Measurements from ENCODE around the gene OLFML2B. TPM values are rescaled to one million over a fixed set of nuclear protein-coding genes. Genes with fewer than 3 reads are reported as not detected.

OLFML2B gene
- polyA plus RNA-seq, 4 donors, result 0.54 to 11.4 (median 1.9) TPM

DNA sequence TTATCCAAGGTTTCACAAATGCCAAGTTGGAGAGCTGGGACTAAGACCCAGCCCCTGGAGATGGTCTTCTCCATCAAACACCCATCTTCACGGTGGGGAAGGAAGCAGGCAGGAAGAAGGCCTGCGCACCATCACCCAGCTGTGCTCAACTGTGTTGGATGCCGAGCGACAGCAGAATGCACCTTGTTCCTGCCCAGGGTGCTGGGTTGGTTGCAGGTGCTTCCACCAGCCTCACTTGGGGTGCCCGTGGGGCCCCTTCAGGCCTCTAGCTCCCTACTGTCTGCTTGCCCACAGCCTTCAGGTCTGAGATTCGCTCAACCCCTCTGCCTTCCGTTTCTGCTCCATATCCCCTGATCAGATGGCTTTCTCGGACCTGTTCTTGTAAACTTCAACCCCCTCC is 42.5 kb downstream of the OLFML2B start:
- H3K4me3 ChIP-seq (ENCODE audit: low read depth in 1 of 3, low read length in 3 of 3), result no peak overlapping the region
- no peaks in the 10 kb centered on the region for H3K9me3 ChIP-seq (ENCODE audit: control insufficient read depth in 2 of 2, insufficient read depth in 1 of 2, low read depth in 1 of 2, low read length in 1 of 2)
- DNase-seq (no peak), FAIRE-seq (no peak)
- H3K4me1 ChIP-seq (ENCODE audit: control insufficient read depth in 3 of 3, insufficient read depth in 2 of 3, low read depth in 1 of 3, low read length in 2 of 3), result no peaks in the 10 kb centered on the region
- no peak overlapping the region for H3K27ac ChIP-seq (ENCODE audit: low read depth in 1 of 3, low read length in 2 of 3)
- 79 to 91% (median 86%) methylated on average over 8 of the region's 8 CpGs for WGBS, 3 donors
- peaks cover 0 to 6% (median 0%) of the 10 kb centered on the region in 3 donors for H3K36me3 ChIP-seq (ENCODE audit: control insufficient read depth in 3 of 3, insufficient read depth in 2 of 3, low read depth in 1 of 3, low read length in 3 of 3)
- H3K27me3 ChIP-seq (ENCODE audit: control insufficient read depth in 3 of 3, insufficient read depth in 3 of 3, low read length in 3 of 3), result peaks cover 0 to 3% (median 0%) of the 10 kb centered on the region in 3 donors

GRCh38 chr1:161978011-161978790 is 45.5 kb downstream of the OLFML2B start:
- FAIRE-seq, result no peak
- 89 to 94% (median 90%) methylated on average over 30 to 31 of the region's 31 CpGs for WGBS, 3 donors
- H3K36me3 ChIP-seq (ENCODE audit: control insufficient read depth in 3 of 3, insufficient read depth in 2 of 3, low read depth in 1 of 3, low read length in 3 of 3), result no peaks in the 10 kb centered on the region

DNA sequence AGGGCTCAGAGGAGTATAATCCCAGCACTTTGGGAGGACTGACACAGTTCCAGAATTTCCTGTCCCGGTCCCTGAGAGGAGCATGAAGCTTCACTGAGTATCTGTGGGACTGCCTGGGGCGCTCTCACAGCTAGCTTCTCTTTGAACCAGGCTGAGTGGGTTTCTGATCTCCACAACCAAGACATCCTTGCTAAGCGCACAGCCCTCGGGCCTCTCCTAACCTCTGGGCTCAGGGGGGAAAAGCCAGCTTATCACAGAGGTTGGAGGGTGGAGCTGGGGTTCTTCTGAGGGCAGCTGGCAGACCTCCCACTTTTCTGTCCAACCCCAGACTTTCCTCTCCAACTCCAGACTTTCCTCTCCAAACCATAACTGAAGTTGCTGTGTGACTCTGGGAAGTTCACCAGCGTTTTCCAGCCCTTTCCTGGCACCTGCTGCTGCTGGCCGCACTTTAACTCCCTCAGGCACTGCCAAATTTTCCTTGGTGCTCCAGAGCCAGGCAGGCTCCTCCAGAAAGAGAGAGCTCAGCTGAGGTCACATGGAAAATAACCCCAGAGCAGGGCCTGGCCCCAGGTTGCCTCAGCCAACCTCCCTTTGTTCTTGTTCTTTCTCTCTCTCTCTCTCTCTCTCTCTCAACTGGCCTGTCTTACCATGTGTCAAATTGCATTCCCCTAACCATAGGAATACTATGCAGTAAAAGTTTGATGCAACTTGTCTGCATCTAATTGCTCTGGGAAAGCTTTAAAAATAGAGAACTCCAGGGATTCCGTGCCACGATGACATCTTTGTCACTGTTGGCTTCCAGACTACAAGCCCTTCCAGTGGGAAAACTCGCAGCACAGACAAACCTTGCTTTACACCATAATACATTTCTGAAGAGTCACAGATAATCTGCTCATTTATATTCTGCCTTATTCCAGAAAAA is 49.5 kb downstream of the OLFML2B start:
- WGBS, 3 donors, result 52 to 58% (median 56%) methylated on average over 9 of the region's 9 CpGs
- Histone ChIP-seq H3K4me1 (ENCODE audit: control insufficient read depth in 3 of 3, insufficient read depth in 2 of 3, low read depth in 1 of 3, low read length in 2 of 3) (no peaks in the 10 kb centered on the region), H3K36me3 (ENCODE audit: control insufficient read depth in 3 of 3, insufficient read depth in 2 of 3, low read depth in 1 of 3, low read length in 3 of 3) (no peaks in the 10 kb centered on the region), H3K4me3 (ENCODE audit: low read depth in 1 of 3, low read length in 3 of 3) (no peak overlapping the region), H3K27ac (ENCODE audit: low read depth in 1 of 3, low read length in 2 of 3) (no peak overlapping the region), H3K27me3 (ENCODE audit: control insufficient read depth in 3 of 3, insufficient read depth in 3 of 3, low read length in 3 of 3) (no peaks in the 10 kb centered on the region), H3K9me3 (ENCODE audit: control insufficient read depth in 2 of 2, insufficient read depth in 1 of 2, low read depth in 1 of 2, low read length in 1 of 2) (no peaks in the 10 kb centered on the region)
- no peak for FAIRE-seq
- no peak for DNase-seq

More at GRCh38 chr1:161978011-161978790, 45.5 kb downstream of the OLFML2B start:
- no peak overlapping the region for H3K27ac ChIP-seq (ENCODE audit: low read depth in 1 of 3, low read length in 2 of 3)
- no peaks in the 10 kb centered on the region for H3K27me3 ChIP-seq (ENCODE audit: control insufficient read depth in 3 of 3, insufficient read depth in 3 of 3, low read length in 3 of 3)
- no peak for DNase-seq
- no peak overlapping the region for H3K4me3 ChIP-seq (ENCODE audit: low read depth in 1 of 3, low read length in 3 of 3)
- H3K9me3 ChIP-seq (ENCODE audit: control insufficient read depth in 2 of 2, insufficient read depth in 1 of 2, low read depth in 1 of 2, low read length in 1 of 2), result no peaks in the 10 kb centered on the region
- no peaks in the 10 kb centered on the region for H3K4me1 ChIP-seq (ENCODE audit: control insufficient read depth in 3 of 3, insufficient read depth in 2 of 3, low read depth in 1 of 3, low read length in 2 of 3)

DNA sequence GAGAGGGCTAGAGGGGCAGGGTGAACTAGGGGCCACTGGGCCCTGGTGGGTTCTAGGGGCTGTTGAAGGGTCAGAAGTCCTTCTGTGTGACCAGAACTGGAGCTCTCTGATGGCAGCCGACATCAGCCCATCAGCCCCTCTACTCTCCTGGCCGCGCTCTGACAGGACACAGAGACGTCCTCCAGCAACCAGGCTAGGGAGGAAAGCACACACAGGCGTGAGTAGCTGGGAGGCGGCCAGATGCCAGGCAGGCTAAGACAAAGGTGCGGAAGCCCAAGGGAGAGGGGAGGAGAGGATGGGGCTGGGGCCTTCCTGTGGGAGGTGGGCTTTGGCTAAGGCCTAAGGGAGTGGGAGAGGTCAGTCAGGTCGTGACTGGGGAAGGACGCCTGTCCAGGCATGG is 50.8 kb downstream of the OLFML2B start:
- WGBS, 3 donors, result 79 to 85% (median 80%) methylated on average over 9 of the region's 9 CpGs
- no peaks in the 10 kb centered on the region for H3K27me3 ChIP-seq (ENCODE audit: control insufficient read depth in 3 of 3, insufficient read depth in 3 of 3, low read length in 3 of 3)
- no peak overlapping the region for H3K27ac ChIP-seq (ENCODE audit: low read depth in 1 of 3, low read length in 2 of 3)
- no peak overlapping the region for H3K4me3 ChIP-seq (ENCODE audit: low read depth in 1 of 3, low read length in 3 of 3)
- no peaks in the 10 kb centered on the region for H3K36me3 ChIP-seq (ENCODE audit: control insufficient read depth in 3 of 3, insufficient read depth in 2 of 3, low read depth in 1 of 3, low read length in 3 of 3)
- no peaks in the 10 kb centered on the region for H3K4me1 ChIP-seq (ENCODE audit: control insufficient read depth in 3 of 3, insufficient read depth in 2 of 3, low read depth in 1 of 3, low read length in 2 of 3)
- no peaks in the 10 kb centered on the region for H3K9me3 ChIP-seq (ENCODE audit: control insufficient read depth in 2 of 2, insufficient read depth in 1 of 2, low read depth in 1 of 2, low read length in 1 of 2)
- FAIRE-seq (no peak), DNase-seq (no peak)

DNA sequence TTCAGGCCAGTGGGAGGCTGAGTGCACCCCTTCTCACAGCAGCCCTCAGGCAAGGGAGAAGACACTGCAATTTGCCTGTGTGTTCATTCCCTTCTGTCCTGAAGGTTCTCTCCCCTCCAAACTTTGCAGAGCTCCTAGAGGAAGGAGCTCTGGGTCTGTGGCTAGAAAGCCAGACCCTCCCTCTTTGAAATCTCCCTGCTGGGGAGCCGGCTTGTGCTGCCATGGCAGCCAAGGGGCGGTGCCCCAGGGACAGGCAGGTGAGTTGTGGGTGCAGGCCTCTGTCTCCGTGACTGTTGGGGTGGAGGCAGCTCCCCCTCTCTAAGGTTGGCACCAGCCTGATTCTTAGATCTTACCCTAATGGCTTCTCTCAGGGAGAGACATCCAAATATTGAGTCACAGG is 53.0 kb downstream of the OLFML2B start:
- no peak for DNase-seq
- H3K4me1 ChIP-seq (ENCODE audit: control insufficient read depth in 3 of 3, insufficient read depth in 2 of 3, low read depth in 1 of 3, low read length in 2 of 3), result no peaks in the 10 kb centered on the region
- H3K9me3 ChIP-seq (ENCODE audit: control insufficient read depth in 2 of 2, insufficient read depth in 1 of 2, low read depth in 1 of 2, low read length in 1 of 2), result no peaks in the 10 kb centered on the region
- 49 to 60% (median 52%) methylated on average over 3 of the region's 3 CpGs for WGBS, 3 donors
- peaks cover 0 to 3% (median 0%) of the 10 kb centered on the region in 3 donors for H3K36me3 ChIP-seq (ENCODE audit: control insufficient read depth in 3 of 3, insufficient read depth in 2 of 3, low read depth in 1 of 3, low read length in 3 of 3)
- no peaks in the 10 kb centered on the region for H3K27me3 ChIP-seq (ENCODE audit: control insufficient read depth in 3 of 3, insufficient read depth in 3 of 3, low read length in 3 of 3)
- no peak overlapping the region for H3K27ac ChIP-seq (ENCODE audit: low read depth in 1 of 3, low read length in 2 of 3)
- no peak overlapping the region for H3K4me3 ChIP-seq (ENCODE audit: low read depth in 1 of 3, low read length in 3 of 3)
- FAIRE-seq, result no peak

DNA sequence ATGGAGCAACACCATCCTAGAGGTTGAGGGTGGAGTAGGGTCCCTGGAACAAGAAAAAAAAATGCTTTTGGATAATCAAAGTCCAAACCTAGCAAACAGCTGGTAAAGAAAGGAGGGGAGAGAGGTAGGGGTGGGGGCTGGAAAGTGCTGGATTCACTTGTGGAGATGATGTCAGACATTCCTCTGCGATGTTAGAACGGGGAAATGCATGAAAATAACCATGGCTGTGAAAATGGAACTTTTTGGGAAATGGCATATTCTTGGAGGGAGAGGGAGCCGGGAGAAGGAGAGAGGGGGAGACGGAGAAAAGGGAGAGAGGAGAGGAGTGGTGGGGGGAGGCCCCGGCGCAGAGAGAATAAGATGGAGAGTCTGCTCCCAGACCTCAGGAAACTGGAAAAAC is 53.6 kb downstream of the OLFML2B start:
- Histone ChIP-seq H3K4me3 (ENCODE audit: low read depth in 1 of 3, low read length in 3 of 3) (no peak overlapping the region), H3K27me3 (ENCODE audit: control insufficient read depth in 3 of 3, insufficient read depth in 3 of 3, low read length in 3 of 3) (no peaks in the 10 kb centered on the region), H3K27ac (ENCODE audit: low read depth in 1 of 3, low read length in 2 of 3) (no peak overlapping the region), H3K36me3 (ENCODE audit: control insufficient read depth in 3 of 3, insufficient read depth in 2 of 3, low read depth in 1 of 3, low read length in 3 of 3) (peaks cover 0 to 3% (median 0%) of the 10 kb centered on the region in 3 donors), H3K4me1 (ENCODE audit: control insufficient read depth in 3 of 3, insufficient read depth in 2 of 3, low read depth in 1 of 3, low read length in 2 of 3) (no peaks in the 10 kb centered on the region), H3K9me3 (ENCODE audit: control insufficient read depth in 2 of 2, insufficient read depth in 1 of 2, low read depth in 1 of 2, low read length in 1 of 2) (no peaks in the 10 kb centered on the region)
- DNase-seq (no peak), FAIRE-seq (no peak)
- WGBS, 3 donors, result 70 to 93% (median 91%) methylated on average over 6 of the region's 6 CpGs

DNA sequence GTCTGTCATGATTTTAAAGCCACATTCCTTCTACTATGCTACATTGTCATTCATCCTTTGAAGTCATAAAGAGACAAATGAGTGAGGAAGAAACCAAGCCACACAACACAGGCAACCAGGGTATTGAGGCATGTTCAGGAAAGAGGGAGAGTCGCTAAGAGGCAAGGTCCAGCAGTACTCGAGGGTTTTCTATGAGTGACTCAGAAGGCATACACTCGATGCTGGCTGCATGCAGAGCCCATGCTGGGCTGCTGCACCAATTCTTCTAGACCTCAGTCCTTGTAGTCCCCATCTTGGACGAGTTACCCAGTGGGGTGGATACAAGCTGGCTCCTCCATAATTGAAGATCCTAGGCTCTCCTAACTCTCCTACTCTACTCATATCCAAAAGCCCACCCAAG is 57.6 kb downstream of the OLFML2B start:
- H3K27ac ChIP-seq (ENCODE audit: low read depth in 1 of 3, low read length in 2 of 3), result no peak overlapping the region
- 77 to 92% (median 89%) methylated on average over 4 of the region's 4 CpGs for WGBS, 3 donors
- no peaks in the 10 kb centered on the region for H3K27me3 ChIP-seq (ENCODE audit: control insufficient read depth in 3 of 3, insufficient read depth in 3 of 3, low read length in 3 of 3)
- FAIRE-seq (no peak), DNase-seq (no peak)
- peaks cover 0 to 4% (median 0%) of the 10 kb centered on the region in 3 donors for H3K36me3 ChIP-seq (ENCODE audit: control insufficient read depth in 3 of 3, insufficient read depth in 2 of 3, low read depth in 1 of 3, low read length in 3 of 3)
- H3K4me3 ChIP-seq (ENCODE audit: low read depth in 1 of 3, low read length in 3 of 3), result no peak overlapping the region
- H3K9me3 ChIP-seq (ENCODE audit: control insufficient read depth in 2 of 2, insufficient read depth in 1 of 2, low read depth in 1 of 2, low read length in 1 of 2), result no peaks in the 10 kb centered on the region
- no peaks in the 10 kb centered on the region for H3K4me1 ChIP-seq (ENCODE audit: control insufficient read depth in 3 of 3, insufficient read depth in 2 of 3, low read depth in 1 of 3, low read length in 2 of 3)

DNA sequence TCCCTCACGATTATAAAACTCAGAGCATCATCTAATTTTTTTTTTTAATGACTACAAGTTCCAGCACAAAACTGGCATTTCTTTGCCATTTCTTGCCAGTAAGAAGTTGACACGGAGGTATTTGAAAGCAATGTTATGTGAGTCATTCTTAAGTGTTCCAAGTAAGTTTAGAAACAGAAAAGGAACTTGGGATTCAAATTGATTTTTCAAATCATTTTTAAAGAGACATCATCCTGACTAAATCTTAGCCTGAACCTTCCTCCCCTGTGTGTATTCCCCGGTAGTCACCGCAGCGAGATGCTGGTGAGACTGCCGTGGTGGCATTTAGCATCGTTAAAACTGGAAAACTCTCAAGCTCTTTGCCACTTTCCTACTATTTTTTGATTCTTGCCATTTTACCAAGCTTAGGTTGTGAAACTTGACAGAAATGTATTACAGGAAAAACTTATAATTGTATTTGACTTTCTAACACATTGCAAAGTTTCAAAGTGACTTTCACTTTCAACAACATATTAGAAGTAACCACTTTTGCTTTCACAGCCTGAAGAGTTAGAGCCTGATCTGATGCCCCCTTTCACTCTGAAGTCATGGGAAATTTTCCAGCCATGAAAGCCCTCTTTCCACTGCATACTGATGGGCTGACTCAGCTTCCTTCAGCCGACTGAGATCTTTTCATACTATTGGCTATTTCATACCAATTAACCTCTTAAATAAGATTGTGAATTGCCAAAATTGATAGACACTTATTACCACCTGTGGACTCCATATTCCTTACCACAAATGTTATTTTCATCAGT is 61.4 kb downstream of the OLFML2B start:
- peak overlapping the region in 1 of 3 donors; percentile 51 for H3K27ac ChIP-seq (ENCODE audit: low read depth in 1 of 3, low read length in 2 of 3)
- peaks cover 3 to 9% (median 5%) of the 10 kb centered on the region in 3 donors for H3K36me3 ChIP-seq (ENCODE audit: control insufficient read depth in 3 of 3, insufficient read depth in 2 of 3, low read depth in 1 of 3, low read length in 3 of 3)
- H3K4me1 ChIP-seq (ENCODE audit: control insufficient read depth in 3 of 3, insufficient read depth in 2 of 3, low read depth in 1 of 3, low read length in 2 of 3), result no peaks in the 10 kb centered on the region
- no peaks in the 10 kb centered on the region for H3K9me3 ChIP-seq (ENCODE audit: control insufficient read depth in 2 of 2, insufficient read depth in 1 of 2, low read depth in 1 of 2, low read length in 1 of 2)
- no peak for DNase-seq
- no peak for FAIRE-seq
- 53 to 74% (median 66%) methylated on average over 8 of the region's 8 CpGs for WGBS, 3 donors
- H3K4me3 ChIP-seq (ENCODE audit: low read depth in 1 of 3, low read length in 3 of 3), result no peak overlapping the region
- H3K27me3 ChIP-seq (ENCODE audit: control insufficient read depth in 3 of 3, insufficient read depth in 3 of 3, low read length in 3 of 3), result no peaks in the 10 kb centered on the region

Measured in small intestine (tissue), 7 donors.